ENCODE data around the gene PTCD3.

GRCh38 chr2:86135653-86136052 is 29.6 kb downstream of the PTCD3 start:
- TF ChIP-seq REST (IDR thresholded peaks at IDR 0.05; ENCODE audit: insufficient read depth in 1 of 2, low read depth in 2 of 2, low read length in 1 of 2) (no peak), CTCF (IDR thresholded peaks at IDR 0.05) (no peak)
